Peyer's patch (tissue), 4 donors: ENCODE data around the gene COBL.

Experiments used
- POLR2A ChIP-seq, 2 donors: fragments of 450-650 bp; IDR thresholded peaks; one replicate each; pipeline ENCODE4 v1.5.1; 2017; ENCODE audit warnings: antibody characterized with exemption in 2 of 2, mild to moderate bottlenecking in 2 of 2, moderate library complexity in 2 of 2
- TF ChIP-seq, protein P1 (sequence below), 6 experiments: fragments of 450-650 bp in 4 of 6; fragments of 200-600 bp in 2 of 6; sonication (generic) in 1 of 6; IDR thresholded peaks; one replicate each; pipeline ENCODE4 v1.5.1; 2017 to 2019; ENCODE audit warnings: antibody characterized with exemption in 6 of 6, mild to moderate bottlenecking in 3 of 6, moderate library complexity in 1 of 6

DNA sequence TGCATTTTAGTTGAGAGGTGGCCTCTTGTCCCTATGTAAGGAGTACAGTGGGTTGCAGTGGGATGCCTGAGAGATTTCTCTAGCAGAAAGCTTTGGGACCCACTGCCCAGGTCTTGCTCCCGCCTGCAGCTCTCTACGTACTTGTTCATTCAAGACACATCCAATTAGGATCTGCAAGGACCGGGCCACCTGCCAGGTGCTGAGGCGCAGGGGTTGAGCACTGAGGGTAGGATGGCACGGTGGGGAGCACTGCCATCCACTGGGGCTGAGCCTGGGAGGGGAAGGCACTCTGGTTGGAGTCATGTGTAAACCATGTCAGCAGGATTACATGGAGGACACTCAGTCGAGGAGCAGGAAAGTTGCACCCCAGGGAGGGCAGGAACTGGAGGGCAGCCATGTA is 342.8 kb downstream of the COBL start:
- TF ChIP-seq, protein P1, sequence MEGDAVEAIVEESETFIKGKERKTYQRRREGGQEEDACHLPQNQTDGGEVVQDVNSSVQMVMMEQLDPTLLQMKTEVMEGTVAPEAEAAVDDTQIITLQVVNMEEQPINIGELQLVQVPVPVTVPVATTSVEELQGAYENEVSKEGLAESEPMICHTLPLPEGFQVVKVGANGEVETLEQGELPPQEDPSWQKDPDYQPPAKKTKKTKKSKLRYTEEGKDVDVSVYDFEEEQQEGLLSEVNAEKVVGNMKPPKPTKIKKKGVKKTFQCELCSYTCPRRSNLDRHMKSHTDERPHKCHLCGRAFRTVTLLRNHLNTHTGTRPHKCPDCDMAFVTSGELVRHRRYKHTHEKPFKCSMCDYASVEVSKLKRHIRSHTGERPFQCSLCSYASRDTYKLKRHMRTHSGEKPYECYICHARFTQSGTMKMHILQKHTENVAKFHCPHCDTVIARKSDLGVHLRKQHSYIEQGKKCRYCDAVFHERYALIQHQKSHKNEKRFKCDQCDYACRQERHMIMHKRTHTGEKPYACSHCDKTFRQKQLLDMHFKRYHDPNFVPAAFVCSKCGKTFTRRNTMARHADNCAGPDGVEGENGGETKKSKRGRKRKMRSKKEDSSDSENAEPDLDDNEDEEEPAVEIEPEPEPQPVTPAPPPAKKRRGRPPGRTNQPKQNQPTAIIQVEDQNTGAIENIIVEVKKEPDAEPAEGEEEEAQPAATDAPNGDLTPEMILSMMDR (IDR thresholded peaks at IDR 0.05) = no peak
- TF ChIP-seq POLR2A (IDR thresholded peaks at IDR 0.05) = no peak
